GM10266 (cell line): Measurements from ENCODE around the gene SCN5A.

Source experiments
- DNase-seq: peaks from one replicate; pipeline ENCODE4 v3.0.0; 2012; ENCODE audit errors: extremely low spot score
- TF ChIP-seq, protein P1 (sequence below): IDR thresholded peaks from 2 replicates; pipeline ENCODE4 v1.5.1; 2012; ENCODE audit warnings: mild to moderate bottlenecking, low read depth; ENCODE audit not compliant: control insufficient read depth, insufficient read depth; ENCODE audit errors: missing control alignments

The SCN5A gene

GRCh38 chr3:38507120-38507519, 142.4 kb downstream of the SCN5A start:
- TF ChIP-seq, protein P1, sequence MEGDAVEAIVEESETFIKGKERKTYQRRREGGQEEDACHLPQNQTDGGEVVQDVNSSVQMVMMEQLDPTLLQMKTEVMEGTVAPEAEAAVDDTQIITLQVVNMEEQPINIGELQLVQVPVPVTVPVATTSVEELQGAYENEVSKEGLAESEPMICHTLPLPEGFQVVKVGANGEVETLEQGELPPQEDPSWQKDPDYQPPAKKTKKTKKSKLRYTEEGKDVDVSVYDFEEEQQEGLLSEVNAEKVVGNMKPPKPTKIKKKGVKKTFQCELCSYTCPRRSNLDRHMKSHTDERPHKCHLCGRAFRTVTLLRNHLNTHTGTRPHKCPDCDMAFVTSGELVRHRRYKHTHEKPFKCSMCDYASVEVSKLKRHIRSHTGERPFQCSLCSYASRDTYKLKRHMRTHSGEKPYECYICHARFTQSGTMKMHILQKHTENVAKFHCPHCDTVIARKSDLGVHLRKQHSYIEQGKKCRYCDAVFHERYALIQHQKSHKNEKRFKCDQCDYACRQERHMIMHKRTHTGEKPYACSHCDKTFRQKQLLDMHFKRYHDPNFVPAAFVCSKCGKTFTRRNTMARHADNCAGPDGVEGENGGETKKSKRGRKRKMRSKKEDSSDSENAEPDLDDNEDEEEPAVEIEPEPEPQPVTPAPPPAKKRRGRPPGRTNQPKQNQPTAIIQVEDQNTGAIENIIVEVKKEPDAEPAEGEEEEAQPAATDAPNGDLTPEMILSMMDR: no peak
- DNase-seq: peak; percentile 36

- DNase-seq: no peak
- TF ChIP-seq, protein P1: no peak
These were observed 148.6 kb downstream of the SCN5A start for GRCh38 chr3:38500688-38501417.
